Endodermal cell (in vitro differentiated cells): ENCODE data around the gene AP3S2. TPM values are rescaled to one million over a fixed set of nuclear protein-coding genes. Genes with fewer than 3 reads are reported as not detected.

Source experiments
- DNase-seq: peaks from one replicate; pipeline ENCODE4 v3.0.0-alpha.2; 2017
- H3K27ac ChIP-seq: 2 replicates; pipeline ENCODE4 v1.5.1; 2013; ENCODE audit warnings: mild to moderate bottlenecking, low read depth, low read length, moderate library complexity
- H3K27me3 ChIP-seq: 2 replicates; pipeline ENCODE4 v1.6.1; 2013; ENCODE audit warnings: mild to moderate bottlenecking, low read length, moderate library complexity; ENCODE audit not compliant: insufficient read depth, control insufficient read depth, poor library complexity, severe bottlenecking
- H3K36me3 ChIP-seq: 2 replicates; pipeline ENCODE4 v1.7.0; 2013; ENCODE audit warnings: mild to moderate bottlenecking, low read length, moderate library complexity; ENCODE audit not compliant: control insufficient read depth, insufficient read depth
- H3K4me1 ChIP-seq: one replicate; pipeline ENCODE4 v1.7.0; 2013; ENCODE audit warnings: low read length; ENCODE audit not compliant: control insufficient read depth, insufficient read depth
- H3K4me3 ChIP-seq: 2 replicates; pipeline ENCODE4 v1.5.1; 2013; ENCODE audit warnings: mild to moderate bottlenecking, low read length, moderate library complexity
- H3K9ac ChIP-seq: 2 replicates; pipeline ENCODE4 v1.6.1; 2013; ENCODE audit warnings: mild to moderate bottlenecking, low read length, moderate library complexity; ENCODE audit not compliant: poor library complexity, severe bottlenecking; ENCODE audit errors: extremely low read depth
- H3K9me3 ChIP-seq: 2 replicates; pipeline ENCODE4 v1.6.1; 2013; ENCODE audit warnings: mild to moderate bottlenecking, low read length, moderate library complexity; ENCODE audit not compliant: control insufficient read depth
- H3K27ac Mint-ChIP-seq: 2 replicates; pipeline ENCODE4 v1.8.0; 2020; ENCODE audit warnings: mixed read lengths
- H3K27me3 Mint-ChIP-seq: 2 replicates; pipeline ENCODE4 v1.8.0; 2021; ENCODE audit warnings: mild to moderate bottlenecking, mixed read lengths; ENCODE audit not compliant: insufficient read depth
- H3K36me3 Mint-ChIP-seq: 2 replicates; pipeline ENCODE4 v1.8.0; 2020; ENCODE audit warnings: low read depth, mixed read lengths
- H3K4me1 Mint-ChIP-seq: 2 replicates; pipeline ENCODE4 v1.8.0; 2020; ENCODE audit warnings: mixed read lengths
- H3K4me3 Mint-ChIP-seq: 2 replicates; pipeline ENCODE4 v1.8.0; 2020; ENCODE audit warnings: mild to moderate bottlenecking, moderate library complexity, mixed read lengths
- H3K9me3 Mint-ChIP-seq: 2 replicates; pipeline ENCODE4 v1.8.0; 2020; ENCODE audit warnings: mild to moderate bottlenecking, mixed read lengths
- CTCF ChIP-seq: fragments of 200-600 bp; sonication (generic); conservative IDR thresholded peaks from 2 replicates; pipeline ENCODE4 v1.5.0; 2021; ENCODE audit warnings: antibody characterized with exemption, mild to moderate bottlenecking
- WGBS, 2 experiments: methylation state at CpG; one replicate each; pipeline versions ENCODE4 v1.1.5 to v1.1.7; 2013; ENCODE audit warnings: missing lambda C conversion rate in 2 of 2, mixed read lengths in 1 of 2; ENCODE audit not compliant: insufficient coverage in 1 of 2, insufficient read length in 1 of 2; 5-methylcytosine and 5-hydroxymethylcytosine counted together
- total RNA-seq, 2 donors: library from RNA; stranded (reverse); fragmentation: NEBNext Ultra II Directional in 1 of 2; extraction: Animal tissue kit (Norgen Biotek cat#: 25700) in 1 of 2; gene quantifications; 2 replicates in 1 of 2; 3 replicates in 1 of 2; pipeline ENCODE4 v1.2.1, GENCODE V29; 2021

Gene AP3S2
- total RNA-seq, 2 donors from 2014 or later = 39.5 to 54.4 TPM

DNA sequence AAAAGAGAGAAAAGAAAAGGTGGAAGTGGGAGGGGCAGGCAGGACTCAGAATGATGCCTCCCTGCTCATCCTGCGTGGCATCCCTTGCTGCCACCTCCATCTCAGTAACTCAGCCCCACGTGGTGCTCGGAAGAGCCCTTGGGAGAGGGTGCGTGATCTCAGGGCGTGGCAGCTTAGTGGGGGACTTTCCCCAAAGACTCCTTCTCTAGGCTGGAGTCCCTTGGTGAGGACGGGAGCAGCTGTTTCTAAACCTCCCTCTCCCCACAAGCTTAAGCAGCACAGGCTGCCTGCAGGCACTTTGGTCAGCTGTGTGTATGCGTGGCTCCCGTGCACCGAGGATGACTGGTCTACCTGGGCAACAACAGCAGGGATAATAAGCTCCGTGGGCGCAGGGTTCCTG is 71.8 kb downstream of the AP3S2 start:
- Histone ChIP-seq H3K9ac (no peak overlapping the region), H3K9me3 (no peaks in the 10 kb centered on the region), H3K4me3 (no peak overlapping the region), H3K4me1 (no peaks in the 10 kb centered on the region), H3K27me3 (peaks cover 10% of the 10 kb centered on the region), H3K36me3 (no peaks in the 10 kb centered on the region), H3K27ac (no peak overlapping the region)
- Mint-ChIP-seq H3K27ac (no peak overlapping the region), H3K36me3 (no peaks in the 10 kb centered on the region), H3K9me3 (no peaks in the 10 kb centered on the region), H3K27me3 (peaks cover 38% of the 10 kb centered on the region), H3K4me1 (no peaks in the 10 kb centered on the region), H3K4me3 (no peak overlapping the region)
- TF ChIP-seq CTCF = no peak
- 80 to 87% methylated on average over 9 to 11 of the region's 11 CpGs for WGBS, 2 experiments
- DNase-seq = no peak

- peaks cover 48% of the 10 kb centered on the region for H3K27me3 Mint-ChIP-seq
- no peaks in the 10 kb centered on the region for H3K36me3 Mint-ChIP-seq
- Histone ChIP-seq H3K36me3 (no peaks in the 10 kb centered on the region), H3K9ac (no peak overlapping the region), H3K4me3 (no peak overlapping the region), H3K27ac (no peak overlapping the region), H3K4me1 (no peaks in the 10 kb centered on the region), H3K9me3 (peaks cover 2% of the 10 kb centered on the region), H3K27me3 (peaks cover 21% of the 10 kb centered on the region)
- TF ChIP-seq CTCF = no peak
- H3K27ac Mint-ChIP-seq = no peak overlapping the region
- no peak overlapping the region for H3K4me3 Mint-ChIP-seq
- 88% methylated on average over 9 to 12 of the region's 12 CpGs for WGBS, 2 experiments
- H3K4me1 Mint-ChIP-seq = no peaks in the 10 kb centered on the region
- peaks cover 5% of the 10 kb centered on the region for H3K9me3 Mint-ChIP-seq
- DNase-seq = no peak
Observed at GRCh38 chr15:89820666-89821611, 72.9 kb downstream of the AP3S2 start.

DNA sequence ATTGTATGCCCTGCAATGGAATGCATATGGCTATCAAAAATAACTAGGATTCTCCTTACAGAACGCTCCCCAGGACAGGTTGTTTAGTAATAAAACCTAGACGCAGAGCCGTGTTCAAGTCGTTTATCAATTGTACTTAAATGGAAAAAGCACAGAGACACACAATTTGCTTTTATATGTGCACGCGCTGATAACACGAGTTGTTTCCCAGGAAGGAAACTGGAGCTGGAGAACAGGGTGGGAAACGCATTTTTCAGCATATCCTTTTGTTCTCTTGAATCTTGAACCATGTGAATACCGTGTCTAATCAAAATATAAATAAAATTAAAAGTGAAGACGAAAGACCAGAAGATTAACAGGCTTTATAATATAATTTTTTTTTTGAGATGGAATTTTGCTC is 75.5 kb downstream of the AP3S2 start:
- Histone ChIP-seq H3K27me3 (peaks cover 48% of the 10 kb centered on the region), H3K27ac (no peak overlapping the region), H3K9me3 (peaks cover 9% of the 10 kb centered on the region), H3K4me1 (no peaks in the 10 kb centered on the region), H3K9ac (no peak overlapping the region), H3K36me3 (no peaks in the 10 kb centered on the region), H3K4me3 (no peak overlapping the region)
- H3K27me3 Mint-ChIP-seq = peaks cover 74% of the 10 kb centered on the region
- no peak for DNase-seq
- peaks cover 15% of the 10 kb centered on the region for H3K9me3 Mint-ChIP-seq
- H3K4me1 Mint-ChIP-seq = no peaks in the 10 kb centered on the region
- no peak overlapping the region for H3K4me3 Mint-ChIP-seq
- 85 to 89% methylated on average over 9 to 10 of the region's 10 CpGs for WGBS, 2 experiments
- H3K27ac Mint-ChIP-seq = no peak overlapping the region
- H3K36me3 Mint-ChIP-seq = no peaks in the 10 kb centered on the region
- no peak for TF ChIP-seq CTCF
